Non-pigmented ciliary epithelial cell (primary cell): ENCODE results near the gene HPS1.

ENCODE experiments used
- DNase-seq: peaks from one replicate; pipeline ENCODE4 v3.0.0-alpha.2; 2010; ENCODE audit warnings: low read depth

Gene HPS1

DNA sequence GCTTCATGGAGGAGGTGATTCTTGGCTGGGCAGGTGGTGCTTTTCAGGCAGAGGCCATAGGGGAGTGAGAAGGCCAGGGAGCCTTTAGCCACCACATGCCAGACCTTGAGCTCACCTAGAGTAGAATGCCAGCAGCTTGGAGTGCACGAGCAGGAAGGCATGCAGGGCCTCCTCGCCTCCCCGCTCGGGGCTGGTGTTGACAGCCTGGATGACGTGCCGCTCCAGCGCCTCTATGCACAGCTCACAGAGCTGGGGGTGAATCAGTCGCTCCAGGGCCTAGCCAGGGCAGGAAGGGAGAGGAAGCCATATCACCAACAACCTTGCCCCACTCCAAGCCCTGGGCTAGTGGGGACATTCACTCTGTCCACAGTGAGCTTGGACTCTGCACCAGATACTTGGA is 15.7 kb downstream of the HPS1 start:
- DNase-seq: no peak

DNA sequence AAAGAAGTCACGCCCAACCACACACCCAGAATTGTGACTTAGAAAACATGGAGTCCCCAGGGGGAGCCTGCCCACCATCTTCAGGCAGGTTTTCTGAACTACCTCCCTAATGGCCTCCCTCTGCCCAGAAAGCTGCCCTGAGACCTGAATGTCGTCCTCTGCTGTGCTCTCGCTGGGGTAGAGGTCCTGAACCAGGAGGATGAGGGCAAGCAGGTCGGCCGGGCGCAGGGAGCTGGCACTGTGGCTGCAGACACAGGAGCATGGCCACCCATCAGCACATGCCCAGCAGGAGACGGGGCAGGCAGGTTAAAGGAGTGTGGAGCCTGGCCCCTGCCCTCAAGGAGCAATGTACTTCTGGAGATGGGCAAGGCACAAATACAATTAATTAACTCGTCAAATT is 16.3 kb downstream of the HPS1 start:
- DNase-seq: no peak

DNA sequence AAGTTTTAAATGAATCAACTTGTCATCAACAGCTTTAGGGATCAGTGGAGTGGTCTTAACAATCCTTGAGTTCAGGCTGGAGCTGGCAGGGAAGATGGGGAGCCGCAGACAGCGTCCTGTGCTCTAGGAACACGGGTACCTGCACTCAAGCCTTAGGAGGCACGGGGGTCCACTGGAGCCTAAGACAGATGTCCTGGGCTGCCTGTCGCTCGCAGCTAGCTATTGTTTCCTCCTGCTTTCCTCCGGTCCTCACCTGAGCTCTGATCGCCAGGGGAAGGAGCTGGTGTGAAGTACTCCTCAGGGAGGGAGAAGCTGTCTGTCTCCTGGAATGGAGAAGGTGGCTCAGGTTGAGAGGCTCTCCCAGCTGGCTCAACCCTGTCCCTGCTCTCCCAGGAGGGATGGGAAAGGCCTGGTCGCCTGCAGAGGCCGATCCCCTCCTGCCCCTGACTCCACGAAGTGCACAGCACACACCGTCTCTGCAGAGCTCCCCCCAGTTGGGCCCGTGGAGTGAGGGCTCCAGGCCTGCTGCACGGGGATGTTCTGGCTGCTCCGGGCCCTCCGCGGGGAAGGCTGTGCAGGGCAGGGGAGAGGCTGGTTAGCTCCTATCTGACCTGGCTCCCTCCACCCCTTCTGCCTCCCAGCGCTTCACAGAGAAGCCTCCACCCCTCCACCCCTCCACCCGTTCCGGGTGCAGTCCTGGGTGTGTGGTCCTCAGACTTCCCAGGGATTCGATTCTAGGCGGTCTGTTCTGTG is 17.2 kb downstream of the HPS1 start:
- no peak for DNase-seq

DNA sequence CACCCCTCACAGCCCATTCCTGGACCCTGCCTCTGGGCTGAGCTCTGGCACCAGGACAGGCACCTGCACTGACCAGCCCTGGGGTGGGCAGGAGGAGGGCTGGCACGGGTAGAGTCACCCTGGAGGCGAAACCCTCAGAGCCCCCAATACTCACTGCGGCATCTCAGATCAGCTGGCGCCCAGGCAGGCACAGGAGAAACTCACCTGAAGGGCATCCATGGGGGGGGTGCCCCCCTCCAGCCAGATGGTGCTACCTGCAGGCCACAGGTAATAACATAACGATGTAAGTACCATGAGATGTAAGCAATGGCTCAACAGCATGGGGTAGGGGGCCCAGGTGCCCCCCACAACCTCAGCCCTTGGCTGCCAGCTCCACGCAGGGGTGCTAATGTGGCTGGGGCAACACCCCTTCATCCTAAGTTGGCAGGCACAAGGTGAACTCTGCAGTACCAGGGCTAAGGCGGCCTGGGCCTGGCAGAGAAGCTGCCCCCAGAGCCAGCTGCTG is 19.7 kb downstream of the HPS1 start:
- DNase-seq: no peak

DNA sequence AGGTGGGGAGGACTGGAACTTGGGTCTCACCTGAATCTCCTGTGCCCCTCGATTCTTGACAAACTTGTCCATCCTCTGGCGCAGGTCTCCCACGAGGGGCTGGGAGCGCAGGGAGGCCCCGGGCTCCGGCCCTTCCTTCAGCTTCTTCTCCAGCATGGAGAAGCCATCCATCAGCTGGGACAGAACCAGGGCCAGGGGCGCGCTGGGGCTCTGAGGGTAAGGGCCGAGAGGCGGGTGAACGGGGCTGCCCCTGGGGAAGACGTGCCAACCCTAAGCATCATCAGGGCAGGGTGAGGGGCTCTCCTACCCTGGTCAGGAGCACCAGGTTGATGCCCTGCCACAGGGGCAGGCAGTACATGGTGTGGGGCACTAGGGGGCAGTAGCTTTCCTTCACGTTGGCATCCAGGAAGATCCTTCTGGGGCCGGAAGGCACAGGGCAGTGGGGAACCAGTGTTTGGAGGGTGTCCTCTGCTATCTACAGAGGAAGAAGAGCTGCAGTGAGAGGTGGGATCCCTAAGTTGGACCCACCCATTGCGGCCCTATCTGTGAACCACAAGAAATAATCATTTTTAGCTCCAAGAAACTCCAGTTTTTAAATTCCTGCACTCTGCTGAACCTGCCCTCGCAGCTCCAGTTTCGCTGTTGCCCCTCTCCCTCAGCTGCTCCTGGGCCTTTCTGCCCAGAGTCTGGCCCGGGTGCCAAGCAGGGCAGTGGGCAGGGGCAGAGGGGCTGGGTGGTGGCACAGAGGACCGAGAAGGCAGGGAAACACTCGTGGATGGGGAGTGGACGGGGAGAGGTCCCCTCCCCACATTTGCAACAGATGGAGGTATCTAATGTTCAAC is 21.0 kb downstream of the HPS1 start:
- DNase-seq: no peak

DNA sequence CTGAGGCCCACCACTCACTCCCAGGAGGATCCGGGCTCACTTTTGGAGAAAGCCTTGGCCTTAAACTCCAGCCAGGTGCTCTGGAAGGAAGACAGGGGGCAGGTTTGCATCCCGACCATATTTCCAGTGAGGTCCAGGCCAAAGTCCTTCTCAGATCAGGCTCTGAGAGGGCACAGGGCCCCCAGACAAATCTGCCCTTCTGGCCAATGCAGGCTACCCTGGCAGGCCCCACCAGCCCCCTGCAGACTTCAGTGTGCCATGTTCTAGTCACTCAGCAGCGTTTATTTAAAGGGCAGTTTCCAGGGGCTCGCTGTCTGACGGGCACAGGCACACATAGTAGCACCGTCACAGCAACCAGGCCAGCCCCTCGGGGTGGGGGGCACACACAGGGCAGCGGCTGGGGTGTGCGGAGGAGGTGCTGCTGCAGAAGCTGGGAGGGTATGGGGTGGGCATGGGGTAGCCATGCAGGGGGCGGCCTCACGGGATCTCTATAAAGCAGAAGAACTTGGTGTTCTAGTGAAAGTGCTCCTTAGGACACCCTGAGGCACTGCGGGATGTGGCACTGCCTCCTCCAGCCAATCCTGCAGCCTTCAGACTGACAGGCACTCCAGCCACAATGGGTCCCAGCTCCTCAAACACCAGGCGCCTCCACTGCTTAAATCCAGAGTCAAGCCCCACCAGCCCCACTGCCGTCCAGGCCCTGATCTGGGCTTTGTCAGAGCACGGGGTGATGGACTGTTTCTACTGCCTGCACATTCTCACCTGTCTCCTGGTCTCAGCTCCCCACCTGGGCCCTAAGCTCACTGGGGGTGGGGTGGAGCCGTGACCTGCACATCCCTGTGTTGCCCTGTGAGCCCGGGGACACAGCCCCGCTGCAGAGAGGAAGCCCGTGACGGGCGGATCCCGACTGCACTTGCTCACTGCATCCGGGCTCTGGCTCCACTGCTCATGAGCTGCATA is 22.2 kb downstream of the HPS1 start:
- DNase-seq: no peak

DNA sequence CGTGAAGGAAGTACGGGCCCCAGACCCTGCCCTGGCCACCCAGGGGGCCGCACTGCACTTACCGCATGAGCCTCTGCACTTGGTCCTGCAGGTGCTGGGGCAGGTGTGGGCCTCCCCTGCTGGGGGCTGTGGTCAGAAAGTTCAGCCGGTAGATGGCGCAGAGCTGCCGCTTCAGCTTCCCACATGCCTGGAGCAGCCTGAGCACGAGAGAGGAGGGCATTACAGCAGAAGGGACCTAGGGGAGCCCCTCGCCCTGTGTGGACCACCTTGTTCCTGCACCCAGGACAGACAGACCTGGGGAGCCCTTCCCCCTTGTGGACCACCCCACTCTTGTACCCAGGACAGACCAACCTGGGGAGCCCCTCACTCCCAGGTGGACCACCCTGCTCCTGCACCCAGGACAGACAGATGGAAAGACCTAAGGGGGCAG is 23.0 kb downstream of the HPS1 start:
- no peak for DNase-seq

DNA sequence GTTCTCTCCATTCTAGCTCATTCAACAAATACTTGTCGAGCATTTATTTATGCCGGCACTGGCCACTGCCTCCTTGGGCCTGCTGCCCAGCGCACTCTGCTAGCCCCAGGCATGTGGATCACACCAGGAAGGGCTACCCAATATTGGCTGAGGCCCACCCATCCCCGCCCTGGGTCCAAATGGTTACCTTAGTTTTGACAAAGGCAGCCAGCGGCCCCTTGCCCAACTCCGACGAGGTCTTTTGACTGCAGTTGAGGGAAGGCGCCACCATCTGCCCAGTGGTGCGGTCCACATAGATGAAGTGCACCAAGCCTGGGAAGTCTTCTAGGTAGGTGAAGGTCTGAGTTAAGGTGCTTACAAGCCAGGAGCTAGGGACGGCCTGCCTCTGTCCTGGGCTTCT is 24.6 kb downstream of the HPS1 start:
- DNase-seq: no peak

DNA sequence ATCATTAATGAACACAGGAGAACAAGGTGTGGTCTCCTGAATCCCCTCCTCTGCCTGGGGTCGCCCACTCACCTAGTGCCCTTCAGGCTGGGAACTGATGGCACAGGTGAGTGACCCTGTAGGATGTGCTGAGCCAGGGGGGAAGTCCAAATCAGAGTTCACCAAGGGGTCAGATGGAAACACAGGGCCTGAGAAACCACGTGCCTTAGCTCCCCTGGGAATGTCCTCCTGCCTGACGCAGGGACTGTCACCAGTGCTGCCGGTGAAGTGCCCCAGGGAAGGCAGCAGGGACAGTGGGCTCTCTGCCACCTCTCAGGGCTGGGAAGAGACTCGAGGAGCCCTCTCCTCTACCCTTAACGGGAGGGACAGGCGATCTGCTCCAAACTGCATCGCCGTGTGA is 25.9 kb downstream of the HPS1 start:
- DNase-seq: no peak

DNA sequence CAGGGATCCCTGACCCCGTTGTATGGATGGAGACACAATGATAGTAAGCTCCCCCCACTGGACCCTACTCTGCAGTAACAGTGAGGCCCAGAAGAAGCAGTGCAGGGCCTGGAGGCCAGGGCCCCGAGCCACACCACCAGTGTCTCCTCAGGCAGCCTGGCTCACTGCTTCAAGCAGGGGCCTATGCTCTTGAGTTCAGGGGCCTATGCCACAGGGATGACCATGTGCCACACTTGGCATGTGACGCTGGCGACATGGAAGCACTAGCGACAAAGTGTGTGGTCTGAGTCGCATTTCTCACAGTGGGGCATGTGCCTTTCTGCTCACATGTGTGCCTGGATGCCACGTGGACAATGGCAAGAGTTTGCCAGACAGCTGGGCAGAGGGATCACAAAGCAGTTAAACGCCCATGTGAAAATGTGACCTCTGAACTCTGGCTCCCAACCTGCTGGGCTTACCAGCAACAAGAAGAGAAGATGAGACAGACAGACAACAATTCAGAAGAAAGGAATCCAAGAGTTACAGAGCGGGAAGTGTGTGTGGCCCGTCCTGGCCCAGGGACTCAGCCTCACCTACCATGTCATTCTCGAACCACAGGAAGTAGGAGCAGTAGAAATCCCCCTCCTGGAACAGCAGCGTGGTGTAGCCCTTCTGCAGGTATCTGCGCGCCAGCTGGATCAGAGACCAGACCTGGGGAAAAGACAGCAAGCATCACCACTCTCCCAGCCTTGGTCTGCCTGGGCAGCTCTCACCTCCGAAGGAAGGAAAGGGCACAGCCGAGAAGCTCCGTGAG is 27.1 kb downstream of the HPS1 start:
- no peak for DNase-seq

DNA sequence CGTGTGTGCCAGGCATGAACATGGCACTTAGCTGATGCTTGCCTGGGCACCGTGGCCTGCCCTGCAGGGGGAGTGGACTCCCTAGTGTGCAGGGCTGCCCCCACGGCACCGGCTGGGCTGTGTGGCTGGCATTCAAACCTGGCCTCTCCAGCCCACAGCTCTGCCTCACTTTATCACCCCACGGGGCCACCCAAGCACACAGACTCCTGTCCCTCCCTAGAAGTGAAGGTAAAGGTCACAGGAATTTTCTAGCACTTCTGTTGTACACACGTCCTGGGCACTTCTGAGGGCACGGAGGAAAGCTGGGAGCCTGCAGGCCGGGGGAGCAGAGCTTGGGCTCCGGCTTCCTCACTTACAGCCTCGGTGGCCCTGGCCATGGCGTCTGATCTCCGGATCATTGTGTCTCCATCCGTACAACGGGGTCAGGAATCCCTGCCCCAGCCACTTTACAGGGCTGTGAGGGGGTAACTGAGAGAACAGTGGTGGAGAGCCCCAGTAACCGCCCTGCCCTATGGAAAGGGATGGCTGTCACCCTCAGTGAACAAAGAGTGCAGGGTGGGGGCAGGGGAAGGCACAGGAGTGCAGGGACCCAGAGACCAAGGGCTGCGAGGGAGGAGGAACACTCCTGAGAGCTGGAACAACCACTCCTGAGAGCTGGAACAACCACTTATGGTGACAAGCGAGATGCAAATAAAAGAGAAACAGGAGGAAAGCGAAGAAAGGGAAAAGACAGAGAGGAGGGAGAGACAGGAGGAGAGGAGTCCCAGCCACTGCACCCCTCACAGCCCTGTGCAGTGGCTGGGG is 27.9 kb downstream of the HPS1 start:
- no peak for DNase-seq

DNA sequence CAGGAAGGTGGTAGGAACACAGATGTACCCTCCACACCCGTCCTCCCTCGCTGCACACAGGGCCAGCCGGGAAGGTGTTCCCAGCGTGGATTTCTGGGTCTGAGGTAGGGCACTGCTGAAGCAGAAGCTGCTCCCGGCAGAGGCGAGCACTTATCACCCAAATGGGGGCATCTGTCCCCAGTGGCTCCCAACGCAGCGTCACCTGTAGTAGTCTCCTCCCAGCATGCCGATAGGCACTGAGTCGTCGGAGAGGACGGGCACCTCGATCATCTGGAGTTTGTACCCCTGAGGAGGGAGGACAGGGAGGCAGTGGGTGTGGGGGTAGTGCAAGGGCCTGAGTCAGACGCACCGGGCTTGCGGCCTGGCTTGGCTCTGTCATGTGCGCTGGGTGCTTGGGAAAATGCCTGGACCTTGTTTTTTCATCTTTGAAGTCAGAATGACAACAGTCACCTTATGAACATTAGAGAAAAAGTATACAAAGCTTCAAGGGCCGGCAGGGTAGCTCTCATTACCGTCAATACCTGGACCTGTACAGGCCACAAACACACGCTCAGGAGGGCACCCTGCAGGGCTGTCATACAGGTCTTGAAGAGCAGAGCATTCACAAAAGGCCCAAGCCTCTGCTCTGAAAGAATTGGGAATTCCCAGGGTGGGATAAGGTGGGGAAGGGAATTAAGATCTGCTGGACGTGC is 28.6 kb downstream of the HPS1 start:
- DNase-seq: no peak

DNA sequence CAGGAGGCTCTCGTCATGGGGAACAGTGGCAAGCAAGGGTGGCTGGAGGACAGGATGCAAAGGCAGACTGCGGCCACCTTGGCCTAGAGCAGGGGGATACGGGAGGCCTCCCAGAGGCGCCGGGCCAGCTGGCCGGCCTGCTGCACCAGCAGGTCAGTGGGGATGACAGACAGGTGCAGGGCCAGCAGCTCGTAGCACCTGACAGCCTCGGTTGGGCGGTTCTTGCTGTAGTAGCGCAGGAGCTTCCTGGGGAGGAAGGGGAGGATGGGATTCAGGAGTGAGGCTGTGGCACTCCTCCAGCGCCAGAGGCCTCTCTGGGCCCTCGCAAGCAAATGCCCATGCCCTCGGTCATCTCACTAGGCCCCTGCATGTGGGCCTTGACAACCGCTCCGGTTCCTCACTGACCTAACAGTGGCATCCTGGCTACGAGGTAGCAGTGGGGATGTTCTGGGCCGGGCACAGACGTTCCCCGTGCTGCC is 29.2 kb downstream of the HPS1 start:
- no peak for DNase-seq

DNA sequence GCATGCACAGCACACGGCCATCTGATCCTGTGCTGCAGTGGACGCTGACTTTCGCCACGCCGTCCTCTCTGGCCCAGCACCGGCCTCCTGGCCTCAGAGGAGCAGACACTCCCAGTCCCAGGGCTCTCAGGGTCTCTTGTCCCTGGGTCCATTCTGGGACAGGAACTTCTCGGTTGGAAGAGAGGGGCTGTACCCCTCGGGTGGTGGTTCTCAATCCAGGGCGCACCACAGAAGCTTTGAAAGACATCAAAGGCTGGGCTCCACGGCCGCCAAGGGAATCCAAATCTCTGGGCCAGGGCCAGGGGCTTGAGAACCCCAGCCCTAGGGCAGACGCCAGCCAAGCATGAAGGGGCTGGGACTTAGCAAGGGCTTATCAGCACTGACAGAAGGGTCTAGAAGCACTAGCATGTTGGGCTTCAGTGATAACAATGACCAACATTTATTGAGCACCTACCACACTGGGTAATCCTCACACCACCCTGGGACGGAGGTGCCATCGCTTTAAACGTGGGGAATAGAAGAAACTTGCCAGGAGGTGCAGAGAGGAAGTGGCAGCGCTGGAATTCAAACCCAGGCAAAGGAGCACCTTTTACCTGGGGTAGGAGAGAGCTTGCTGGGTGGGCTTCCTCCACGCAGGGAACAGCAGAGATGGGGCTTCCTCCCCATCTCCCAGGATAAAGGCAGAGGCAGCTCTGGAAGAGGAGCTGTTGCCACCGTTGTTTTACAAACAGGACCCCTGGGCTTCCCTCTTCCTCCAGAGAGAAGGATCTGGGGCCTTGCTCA is 29.9 kb downstream of the HPS1 start:
- no peak for DNase-seq

DNA sequence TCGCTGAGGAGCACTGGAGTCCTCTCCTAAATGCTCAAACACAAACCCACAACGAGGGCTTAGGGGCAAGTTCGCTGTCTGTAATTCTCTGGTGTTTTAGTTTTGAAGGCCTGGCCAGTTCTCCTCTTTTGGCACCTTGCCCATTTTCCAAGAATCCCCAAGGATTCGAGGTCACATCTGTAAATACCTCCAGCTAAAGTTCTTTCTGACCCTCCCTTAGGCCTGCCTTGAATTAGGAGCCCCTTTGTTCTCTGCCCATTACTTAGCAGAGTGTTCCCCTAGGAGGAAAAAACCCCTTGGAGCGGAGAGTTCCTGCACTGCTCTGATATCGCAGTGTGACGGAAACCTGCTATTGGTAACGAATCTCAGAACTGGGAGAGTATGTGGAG is 31.0 kb downstream of the HPS1 start:
- DNase-seq: no peak

DNA sequence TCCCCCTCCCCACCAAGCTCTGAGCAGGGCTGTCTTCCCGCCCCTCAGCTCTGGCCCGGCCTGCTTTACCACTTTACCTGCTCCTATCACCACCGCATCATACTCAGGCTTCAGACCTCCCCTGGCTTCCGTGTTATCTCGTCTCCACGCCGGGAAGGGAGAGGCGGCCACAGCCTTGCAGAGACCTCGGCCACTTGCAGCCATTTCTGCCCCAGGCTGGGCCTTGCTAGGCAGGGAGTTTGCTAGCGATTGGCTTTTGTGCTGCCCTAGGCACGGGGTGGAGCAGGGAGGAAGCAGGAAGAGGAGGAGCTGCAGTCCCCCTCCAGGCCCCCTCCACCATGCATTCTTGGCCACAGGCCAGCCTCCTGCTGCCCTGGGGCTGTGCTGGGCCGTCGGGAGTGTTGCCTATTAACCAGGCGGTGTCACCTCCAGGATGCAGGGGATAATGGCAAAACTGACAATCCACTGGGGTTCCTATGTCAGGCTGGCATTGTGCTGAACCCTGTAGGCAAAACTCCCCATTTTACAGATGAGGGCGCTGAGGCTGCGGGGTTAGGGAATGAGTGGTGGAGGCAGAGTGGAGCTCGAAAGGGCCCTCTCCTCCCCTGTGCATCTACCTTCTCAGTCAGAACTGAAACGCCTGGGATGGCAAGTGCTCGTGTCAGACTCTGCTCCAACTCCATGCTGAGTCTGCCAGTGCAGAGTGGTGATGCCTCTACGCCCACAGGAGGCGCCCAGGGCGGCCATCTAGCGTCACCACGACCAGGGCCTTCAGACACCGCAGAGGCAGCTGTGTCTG is 31.6 kb downstream of the HPS1 start, which contains the start of gene PYROXD2:
Gene PYROXD2 (minus strand): TSS at position 251 of the 799 bp plus-strand sequence. CDS start 47 bp downstream, at position 204.
- DNase-seq: peak; percentile 62

DNA sequence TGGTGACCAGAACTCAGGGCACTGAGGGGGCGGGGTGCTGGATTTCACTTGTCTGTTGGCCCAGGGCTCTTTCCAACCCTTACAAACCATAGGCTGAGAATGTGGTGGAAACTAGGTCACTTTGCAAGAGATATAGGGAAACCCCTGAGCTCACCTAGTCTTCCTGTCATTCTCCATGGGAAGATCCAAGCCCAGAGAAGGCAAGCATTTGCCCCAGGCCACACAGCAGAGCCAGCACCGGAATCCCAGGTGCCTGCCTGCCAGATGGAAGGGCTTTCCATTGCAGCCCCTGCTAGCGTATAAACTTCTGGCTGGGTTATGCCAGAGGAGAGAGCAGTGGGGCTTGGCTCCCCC is 32.2 kb downstream of the HPS1 start:
- no peak for DNase-seq

DNA sequence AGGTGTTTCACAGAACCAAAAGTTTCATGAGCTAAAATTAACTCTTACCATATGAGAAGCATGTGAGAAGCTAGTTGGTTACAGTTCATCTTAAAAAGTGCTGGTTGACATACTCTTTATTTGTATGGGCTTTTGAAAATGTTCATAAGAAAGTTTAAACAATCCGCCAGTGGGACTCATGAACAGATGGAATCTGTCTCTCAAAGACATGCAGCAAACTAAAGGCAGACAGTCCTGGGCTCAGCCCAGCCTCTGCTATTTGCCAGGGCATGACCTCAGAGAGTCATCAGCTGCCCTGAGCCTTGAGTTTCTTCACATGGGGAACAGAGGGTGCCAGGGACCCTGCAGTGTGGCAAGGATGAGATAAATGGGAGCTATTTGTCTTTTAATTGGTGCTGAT is 35.0 kb downstream of the HPS1 start:
- DNase-seq: no peak
